Neural progenitor cell (in vitro differentiated cells): ENCODE results near the gene MCMBP. TPM values are rescaled to one million over a fixed set of nuclear protein-coding genes. Genes with fewer than 3 reads are reported as not detected.

ENCODE experiments used
- DNase-seq: peaks from one replicate; pipeline ENCODE4 v3.0.0-alpha.2; 2016; ENCODE audit warnings: low spot score
- H2AFZ ChIP-seq: fragments of 200-600 bp; sonication (generic); replicated peaks from 2 replicates; pipeline ENCODE4 v1.6.1; 2016; ENCODE audit warnings: antibody characterized with exemption
- H3F3A ChIP-seq: fragments of 200-600 bp; sonication (generic); 2 replicates; pipeline ENCODE4 v1.6.1; 2016; ENCODE audit warnings: antibody characterized with exemption, low read depth
- H3K27ac ChIP-seq: fragments of 200-600 bp; sonication (generic); 2 replicates; pipeline ENCODE4 v1.5.1; 2016; ENCODE audit warnings: mild to moderate bottlenecking
- H3K27me3 ChIP-seq: fragments of 200-600 bp; sonication (generic); 2 replicates; pipeline ENCODE4 v1.6.1; 2016; ENCODE audit warnings: mild to moderate bottlenecking, moderate library complexity
- H3K36me3 ChIP-seq: fragments of 200-600 bp; sonication (generic); 2 replicates; pipeline ENCODE4 v1.5.1; 2016
- H3K4me1 ChIP-seq: fragments of 200-600 bp; sonication (generic); 2 replicates; pipeline ENCODE4 v1.6.1; 2016; ENCODE audit warnings: mixed run types
- H3K4me2 ChIP-seq: fragments of 200-600 bp; sonication (generic); 2 replicates; pipeline ENCODE4 v1.6.1; 2016
- H3K4me3 ChIP-seq: fragments of 200-600 bp; sonication (generic); 2 replicates; pipeline ENCODE4 v1.5.1; 2016
- H3K79me2 ChIP-seq: fragments of 200-600 bp; sonication (generic); 2 replicates; pipeline ENCODE4 v1.6.1; 2016; ENCODE audit warnings: low read depth
- H3K9ac ChIP-seq: fragments of 200-600 bp; sonication (generic); 2 replicates; pipeline ENCODE4 v1.6.1; 2016
- H3K9me3 ChIP-seq: fragments of 200-600 bp; sonication (generic); 2 replicates; pipeline ENCODE4 v1.5.1; 2016; ENCODE audit warnings: low read depth
- H4K20me1 ChIP-seq: fragments of 200-600 bp; sonication (generic); 2 replicates; pipeline ENCODE4 v1.6.1; 2016; ENCODE audit warnings: low read depth
- H3K27ac Mint-ChIP-seq: 3 replicates; pipeline ENCODE4 v1.8.0; 2021; ENCODE audit warnings: mixed read lengths
- H3K27me3 Mint-ChIP-seq: 2 replicates; pipeline ENCODE4 v1.8.0; 2022; ENCODE audit warnings: low read depth, mild to moderate bottlenecking, inconsistent platforms, moderate library complexity, mixed read lengths; ENCODE audit not compliant: insufficient read depth
- H3K36me3 Mint-ChIP-seq: 3 replicates; pipeline ENCODE4 v1.8.0; 2021; ENCODE audit warnings: mixed read lengths
- H3K4me1 Mint-ChIP-seq: 3 replicates; pipeline ENCODE4 v1.8.0; 2021; ENCODE audit warnings: mixed read lengths
- H3K4me3 Mint-ChIP-seq: 3 replicates; pipeline ENCODE4 v1.8.0; 2021; ENCODE audit warnings: mild to moderate bottlenecking, moderate library complexity, mixed read lengths
- H3K9me3 Mint-ChIP-seq: 3 replicates; pipeline ENCODE4 v1.8.0; 2020; ENCODE audit warnings: mixed read lengths
- CTCF ChIP-seq: fragments of 200-600 bp; sonication (generic); IDR thresholded peaks from 2 replicates; pipeline ENCODE4 v1.5.1; 2017; ENCODE audit warnings: antibody characterized with exemption, mild to moderate bottlenecking
- EZH2 ChIP-seq: fragments of 200-600 bp; sonication (generic); IDR thresholded peaks from 2 replicates; pipeline ENCODE4 v1.6.1; 2017; ENCODE audit warnings: antibody characterized with exemption, mild to moderate bottlenecking, moderate library complexity
- EZH2phosphoT487 ChIP-seq: fragments of 200-600 bp; sonication (generic); IDR thresholded peaks from 2 replicates; pipeline ENCODE4 v1.6.1; 2017; ENCODE audit warnings: antibody characterized with exemption
- total RNA-seq: library from RNA; depleted of rRNA; stranded (reverse); fragments of >200 nt; gene quantifications from 2 replicates; pipeline ENCODE4 v1.2.3, GENCODE V29; 2015; ENCODE audit warnings: low replicate concordance

Gene MCMBP
- 63.4 and 86.3 TPM in 2 replicates for total RNA-seq

DNA sequence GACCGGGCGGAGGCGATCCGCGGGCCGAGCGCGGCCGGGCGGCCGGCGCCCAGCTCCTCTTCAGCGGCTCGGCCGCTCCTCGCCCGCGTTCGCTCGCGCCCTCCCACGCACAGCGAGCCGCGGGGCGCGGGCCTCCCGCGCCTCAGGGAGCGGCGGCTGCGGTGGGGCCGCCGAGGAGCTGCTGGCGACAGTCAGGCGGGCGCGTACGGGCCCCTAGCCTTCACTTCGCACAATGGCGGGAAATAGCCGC lies at the start of gene MCMBP:
MCMBP (minus strand) TSS at position 234 of the 250 bp plus-strand sequence. CDS start 259 bp downstream, outside the sequence.
- H3K9me3 Mint-ChIP-seq: peaks cover 5% of the 10 kb centered on the region
- peaks cover 13% of the 10 kb centered on the region for H3F3A ChIP-seq
- peak within 1 kb of the TSS; percentile 99 for H3K27ac Mint-ChIP-seq
- peak within 1 kb of the TSS; percentile 91 for H2AFZ ChIP-seq
- H3K27me3 Mint-ChIP-seq: peaks cover 3% of the 10 kb centered on the region
- DNase-seq: no peak
- H3K4me1 ChIP-seq: peaks cover 14% of the 10 kb centered on the region
- no peaks in the 10 kb centered on the region for H3K27me3 ChIP-seq
- H3K27ac ChIP-seq: no peak within 1 kb of the TSS
- peak within 1 kb of the TSS; percentile 77 for H3K9ac ChIP-seq
- no peaks in the 10 kb centered on the region for H3K36me3 ChIP-seq
- H3K4me3 ChIP-seq: peak within 1 kb of the TSS; percentile 98
- H3K36me3 Mint-ChIP-seq: peaks cover 9% of the 10 kb centered on the region
- no peaks in the 10 kb centered on the region for H3K9me3 ChIP-seq
- peaks cover 51% of the 10 kb centered on the region for H3K79me2 ChIP-seq
- H3K4me3 Mint-ChIP-seq: peak within 1 kb of the TSS; percentile 97
- H3K4me1 Mint-ChIP-seq: peaks cover 29% of the 10 kb centered on the region
- H3K4me2 ChIP-seq: peak within 1 kb of the TSS; percentile 91
- no peak for TF ChIP-seq EZH2
- no peak for TF ChIP-seq CTCF
- no peak for TF ChIP-seq EZH2phosphoT487
- H4K20me1 ChIP-seq: peaks cover 45% of the 10 kb centered on the region

- no peak overlapping the region for H3K27ac Mint-ChIP-seq
- Histone ChIP-seq H3K27me3 (no peaks in the 10 kb centered on the region), H4K20me1 (no peaks in the 10 kb centered on the region), H3F3A (no peaks in the 10 kb centered on the region), H3K79me2 (no peaks in the 10 kb centered on the region), H2AFZ (no peak overlapping the region), H3K4me1 (no peaks in the 10 kb centered on the region), H3K4me3 (no peak overlapping the region), H3K27ac (no peak overlapping the region), H3K9ac (no peak overlapping the region), H3K36me3 (peaks cover 8% of the 10 kb centered on the region), H3K4me2 (no peak overlapping the region), H3K9me3 (no peaks in the 10 kb centered on the region)
- H3K9me3 Mint-ChIP-seq: no peaks in the 10 kb centered on the region
- no peaks in the 10 kb centered on the region for H3K27me3 Mint-ChIP-seq
- H3K4me1 Mint-ChIP-seq: no peaks in the 10 kb centered on the region
- H3K36me3 Mint-ChIP-seq: peaks cover 13% of the 10 kb centered on the region
- TF ChIP-seq CTCF (no peak), EZH2phosphoT487 (no peak), EZH2 (no peak)
- no peak for DNase-seq
- no peak overlapping the region for H3K4me3 Mint-ChIP-seq
Measured at GRCh38 chr10:119919826-119920225, 47.2 kb upstream of the MCMBP start.

GRCh38 chr10:119919271-119919670 lies 46.6 kb upstream of the MCMBP start:
- TF ChIP-seq CTCF (no peak), EZH2 (no peak), EZH2phosphoT487 (no peak)
- Histone ChIP-seq H2AFZ (no peak overlapping the region), H3K79me2 (no peaks in the 10 kb centered on the region), H4K20me1 (no peaks in the 10 kb centered on the region), H3K27ac (no peak overlapping the region), H3K4me2 (no peak overlapping the region), H3F3A (no peaks in the 10 kb centered on the region), H3K27me3 (no peaks in the 10 kb centered on the region), H3K36me3 (peaks cover 8% of the 10 kb centered on the region), H3K4me1 (no peaks in the 10 kb centered on the region), H3K4me3 (no peak overlapping the region), H3K9me3 (no peaks in the 10 kb centered on the region), H3K9ac (no peak overlapping the region)
- DNase-seq: no peak
- Mint-ChIP-seq H3K9me3 (no peaks in the 10 kb centered on the region), H3K4me1 (no peaks in the 10 kb centered on the region), H3K4me3 (no peak overlapping the region), H3K27me3 (no peaks in the 10 kb centered on the region), H3K36me3 (peaks cover 13% of the 10 kb centered on the region), H3K27ac (no peak overlapping the region)
